GM10847 (cell line): Measurements from ENCODE around the gene TBC1D20.
A peak's percentile ranks its signal among the peaks of the same experiment; 100 is the strongest.

Experiments used
- POLR2A ChIP-seq: IDR thresholded peaks from 2 replicates; pipeline ENCODE4 v1.6.1; 2011; ENCODE audit not compliant: insufficient read length; ENCODE audit errors: extremely low read depth

Gene TBC1D20

GRCh38 chr20:417801-418342, 44.5 kb downstream of the TBC1D20 start:
- TF ChIP-seq POLR2A: no peak

- TF ChIP-seq POLR2A: no peak
Measured at GRCh38 chr20:416950-417800, 45.2 kb downstream of the TBC1D20 start.

- no peak for TF ChIP-seq POLR2A
Measured at GRCh38 chr20:415820-416322, 46.5 kb downstream of the TBC1D20 start.

- TF ChIP-seq POLR2A: no peak
Measured at GRCh38 chr20:414161-414560, 48.2 kb downstream of the TBC1D20 start.

- TF ChIP-seq POLR2A: no peak
Measured at GRCh38 chr20:412081-412480, 50.3 kb downstream of the TBC1D20 start.

GRCh38 chr20:409697-410559, 52.4 kb downstream of the TBC1D20 start:
- TF ChIP-seq POLR2A: no peak

- TF ChIP-seq POLR2A: no peak
Measured at GRCh38 chr20:408843-409696, 53.3 kb downstream of the TBC1D20 start.

GRCh38 chr20:407953-408842, 54.1 kb downstream of the TBC1D20 start, which contains the start of gene RBCK1:
RBCK1 (plus strand) TSS chr20:408299; CDS start chr20:408758, 459 bp downstream.
- peak; percentile 65 for TF ChIP-seq POLR2A

GRCh38 chr20:407133-407952, 55.0 kb downstream of the TBC1D20 start:
- no peak for TF ChIP-seq POLR2A

GRCh38 chr20:406200-407132, 55.9 kb downstream of the TBC1D20 start:
- no peak for TF ChIP-seq POLR2A

- TF ChIP-seq POLR2A: no peak
Measured at GRCh38 chr20:404088-404487, 58.2 kb downstream of the TBC1D20 start.

GRCh38 chr20:403582-403957, 58.8 kb downstream of the TBC1D20 start:
- TF ChIP-seq POLR2A: no peak
